GM21529 (cell line): Measurements from ENCODE around the gene GRIA4.
"Not testable (repeated sequence)": the region's sequence is repeated elsewhere in the genome, so short reads cannot be mapped to it uniquely, and the experiment has no call there.

Source experiments
- ATAC-seq: cut with Tn5 transposase; IDR thresholded peaks from one replicate; pipeline ENCODE4 v1.9.1; 2021; ENCODE audit not compliant: unreplicated experiment

Gene GRIA4

GRCh38 chr11:105986554-105986953, 376.7 kb downstream of the GRIA4 start:
- ATAC-seq = no peak

- no peak for ATAC-seq
Observed at GRCh38 chr11:105988197-105988596, 378.3 kb downstream of the GRIA4 start.

- ATAC-seq = no peak
Observed at GRCh38 chr11:105989124-105989523, 379.3 kb downstream of the GRIA4 start.

- no peak for ATAC-seq
Observed at GRCh38 chr11:105991888-105992287, 382.0 kb downstream of the GRIA4 start.

- ATAC-seq = peak; percentile 54
Observed at GRCh38 chr11:106001304-106002012, 391.6 kb downstream of the GRIA4 start.

GRCh38 chr11:106003094-106003493, 393.2 kb downstream of the GRIA4 start:
- not testable (repeated sequence) for ATAC-seq

- no peak for ATAC-seq
Observed at GRCh38 chr11:106011481-106011880, 401.6 kb downstream of the GRIA4 start.

- no peak for ATAC-seq
Observed at GRCh38 chr11:106012744-106013143, 402.9 kb downstream of the GRIA4 start.

GRCh38 chr11:106014035-106014434, 404.2 kb downstream of the GRIA4 start:
- no peak for ATAC-seq

- ATAC-seq = no peak
Observed at GRCh38 chr11:106014620-106015019, 404.7 kb downstream of the GRIA4 start.

- ATAC-seq = no peak
Observed at GRCh38 chr11:106015066-106015465, 405.2 kb downstream of the GRIA4 start.

- ATAC-seq = no peak
Observed at GRCh38 chr11:106017093-106017492, 407.2 kb downstream of the GRIA4 start.

GRCh38 chr11:106021181-106021966, 411.5 kb downstream of the GRIA4 start:
- peak; percentile 17 for ATAC-seq

GRCh38 chr11:106021967-106022794, 412.3 kb downstream of the GRIA4 start, which contains the start of gene MSANTD4:
Gene MSANTD4, minus strand, starts transcription at chr11:106022240. Its CDS starts 11,323 bp downstream, at chr11:106010917.
- ATAC-seq = peak; percentile 98

GRCh38 chr11:106022795-106023275, 413.0 kb downstream of the GRIA4 start:
- ATAC-seq = no peak

GRCh38 chr11:106030609-106031008, 420.7 kb downstream of the GRIA4 start:
- no peak for ATAC-seq

GRCh38 chr11:106031202-106031810, 421.4 kb downstream of the GRIA4 start:
- ATAC-seq = no peak
